Right ventricle myocardium inferior (tissue), 1 donor: ENCODE results near the gene NOS3. TPM values are rescaled to one million over a fixed set of nuclear protein-coding genes. Genes with fewer than 3 reads are reported as not detected.
A peak's percentile ranks its signal among the peaks of the same experiment; 100 is the strongest.

Source experiments
- ATAC-seq: fragments of 200-7000 bp; cut with Tn5 transposase; one replicate; pipeline ENCODE4 v1.9.1; 2020; ENCODE audit warnings: mild to moderate bottlenecking, moderate library complexity
- DNase-seq: peaks from one replicate; pipeline ENCODE4 v3.0.0; 2021; ENCODE audit errors: missing footprints
- intact Hi-C: fragments of 100-400 bp; cut with DNase I; formaldehyde crosslinking; loops from one replicate; pipeline ENCODE4 v1.11.0; 2022
- total RNA-seq: library from RNA; stranded (reverse); fragmentation: NEBNext Ultra II Directional; extraction: Animal tissue kit (Norgen Biotek cat#: 25700); gene quantifications from one replicate; pipeline ENCODE4 v1.2.1, GENCODE V29; 2021
- donor health status: DM: no; HTN: yes; CAD: no; lungs with severe emphysema.

Gene NOS3
- total RNA-seq, 1 donor from 2014 or later = 19.4 TPM

DNA sequence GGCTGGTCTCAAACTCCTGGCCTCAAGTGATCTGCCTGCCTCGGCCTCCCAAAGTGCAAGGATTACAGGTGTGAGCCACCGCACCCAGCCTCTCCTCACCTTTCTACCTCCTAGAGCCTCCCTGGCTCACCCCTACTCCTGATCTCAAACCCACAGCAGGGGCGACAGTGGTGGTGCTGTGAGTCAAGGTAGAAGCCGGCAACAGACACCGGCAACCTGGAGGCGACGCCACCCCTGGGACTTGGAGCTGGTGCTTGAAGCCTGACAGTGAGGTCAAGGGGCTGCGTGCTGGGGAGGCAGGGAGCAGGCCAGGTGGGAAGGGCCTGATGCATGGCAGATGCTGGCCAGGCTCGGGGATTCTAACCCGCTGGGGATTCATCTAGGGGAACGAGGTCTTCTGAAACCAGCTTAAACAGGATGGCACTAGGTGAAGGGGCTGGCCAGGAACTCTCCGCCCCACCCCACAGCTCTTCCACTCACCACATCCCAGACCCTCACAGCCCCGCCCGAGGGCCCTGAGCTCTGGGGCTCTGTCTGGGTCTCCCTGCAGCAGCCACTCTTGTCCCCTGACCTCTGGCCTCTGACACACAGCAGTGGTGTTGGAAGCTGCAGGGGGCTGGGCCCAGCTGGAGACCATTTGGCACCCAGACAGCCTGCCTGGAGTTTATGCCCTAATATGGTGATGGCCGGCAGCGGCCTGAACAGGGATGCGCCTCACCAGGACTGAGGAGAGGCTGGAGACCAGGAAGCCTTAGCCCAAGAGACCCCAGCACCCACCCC is 29.1 kb upstream of the NOS3 start:
- ATAC-seq (no peak), DNase-seq (peak; percentile 54)
- intact Hi-C loops = loop anchor here (2.0 kb wide), 1 partner anchor 61 kb away; no protein-coding TSS in a partner anchor

- DNase-seq (no peak), ATAC-seq (no peak)
- intact Hi-C loops = loop anchor here (2.0 kb wide), 1 partner anchor 61 kb away; no protein-coding TSS in a partner anchor
Measured at GRCh38 chr7:150962290-150962552, 28.6 kb upstream of the NOS3 start.

GRCh38 chr7:150962553-150963399 is 28.0 kb upstream of the NOS3 start:
- ATAC-seq (peak; percentile 49), DNase-seq (peak; percentile 82)
- intact Hi-C loops = loop anchor here (1.0 to 2.0 kb wide), 2 partner anchors 24 to 62 kb away; no protein-coding TSS in a partner anchor

DNA sequence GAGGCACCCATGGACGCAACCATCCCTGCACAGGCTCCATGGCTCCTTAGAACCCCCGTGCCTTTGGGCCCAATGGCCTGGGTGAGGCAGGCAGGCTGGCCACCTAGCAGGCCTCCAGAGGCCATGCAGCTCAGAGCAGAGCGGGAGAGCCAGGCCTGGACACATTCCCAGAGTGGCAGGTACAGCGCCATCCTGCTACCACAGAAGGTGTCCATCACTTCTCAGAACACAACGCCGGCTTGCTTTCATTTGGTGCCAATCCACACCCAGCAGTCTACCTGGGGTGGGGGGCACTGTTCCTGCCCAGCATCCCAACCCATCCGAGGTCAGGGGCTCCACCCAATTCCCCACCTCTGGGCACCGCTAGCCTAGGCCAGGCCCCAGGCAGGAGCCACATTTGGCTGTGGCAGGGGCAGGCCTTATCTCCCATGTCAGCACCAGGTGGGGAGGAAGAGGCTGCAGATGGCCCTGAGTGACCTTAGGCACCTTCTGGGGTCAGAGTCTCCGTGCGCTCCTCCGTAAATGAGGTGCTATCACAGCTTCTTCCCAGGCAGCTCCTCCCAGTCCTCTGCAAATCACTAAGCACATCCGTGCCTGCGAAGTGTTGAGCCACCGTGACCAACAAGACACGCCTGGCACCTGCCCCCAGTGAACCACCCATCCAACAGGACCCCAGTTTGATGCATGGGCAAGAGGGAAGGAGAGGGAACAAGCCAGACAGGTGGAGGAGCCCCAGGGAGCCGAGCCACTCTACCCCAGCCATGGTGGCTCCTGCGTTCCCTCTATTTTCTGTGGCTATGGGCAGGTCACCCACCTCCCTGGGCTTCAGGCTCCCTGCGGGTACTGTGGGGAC is 26.9 kb upstream of the NOS3 start:
- ATAC-seq = no peak
- intact Hi-C loops = loop anchor here (1.0 to 2.0 kb wide), 2 partner anchors 22 to 63 kb away; no protein-coding TSS in a partner anchor
- peak; percentile 57 for DNase-seq

- peak; percentile 81 for ATAC-seq
- intact Hi-C loops = loop anchor here (1.0 kb wide), 1 partner anchor 13 kb away; no protein-coding TSS in a partner anchor
Measured at GRCh38 chr7:150964593-150965111, 26.2 kb upstream of the NOS3 start.

DNA sequence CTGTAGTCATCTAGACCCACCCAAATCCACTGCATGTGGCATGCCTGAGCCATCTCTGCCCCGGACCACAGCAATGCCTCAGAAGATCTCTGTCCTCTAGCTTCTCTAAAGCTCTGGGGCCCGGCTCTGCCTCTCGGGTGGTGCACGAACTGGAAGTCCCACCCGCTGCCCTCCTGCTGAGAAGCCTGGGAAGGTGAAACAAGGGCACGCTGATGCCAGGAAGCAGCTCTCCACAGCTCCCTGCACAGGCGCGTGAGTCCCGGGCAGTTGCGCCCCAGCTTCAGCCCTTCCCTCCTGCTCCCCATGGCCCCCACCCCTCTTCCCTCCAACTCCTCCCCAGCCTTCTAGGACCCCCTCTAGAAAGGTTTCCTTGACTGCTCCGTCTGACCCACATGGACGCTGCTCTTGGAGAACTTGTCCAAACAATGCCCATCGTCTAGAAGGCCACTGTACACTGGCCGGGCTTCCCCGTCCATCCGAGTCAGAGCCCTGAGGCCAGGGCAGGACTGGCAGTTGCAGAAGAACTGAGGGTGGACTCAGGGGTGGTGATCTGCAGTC is 25.5 kb upstream of the NOS3 start:
- intact Hi-C loops = loop anchor here (1.0 kb wide), 1 partner anchor 12 kb away; no protein-coding TSS in a partner anchor
- peak; percentile 64 for DNase-seq
- ATAC-seq = no peak

More at GRCh38 chr7:150964593-150965111, 26.2 kb upstream of the NOS3 start:
- DNase-seq = peak; percentile 89

- DNase-seq (peak; percentile 51), ATAC-seq (peak; percentile 14)
- intact Hi-C loops = no loop called here
Measured at GRCh38 chr7:150966002-150966401, 24.8 kb upstream of the NOS3 start.

GRCh38 chr7:150967349-150967748 is 23.5 kb upstream of the NOS3 start:
- DNase-seq = no peak
- intact Hi-C loops = no loop called here
- no peak for ATAC-seq

DNA sequence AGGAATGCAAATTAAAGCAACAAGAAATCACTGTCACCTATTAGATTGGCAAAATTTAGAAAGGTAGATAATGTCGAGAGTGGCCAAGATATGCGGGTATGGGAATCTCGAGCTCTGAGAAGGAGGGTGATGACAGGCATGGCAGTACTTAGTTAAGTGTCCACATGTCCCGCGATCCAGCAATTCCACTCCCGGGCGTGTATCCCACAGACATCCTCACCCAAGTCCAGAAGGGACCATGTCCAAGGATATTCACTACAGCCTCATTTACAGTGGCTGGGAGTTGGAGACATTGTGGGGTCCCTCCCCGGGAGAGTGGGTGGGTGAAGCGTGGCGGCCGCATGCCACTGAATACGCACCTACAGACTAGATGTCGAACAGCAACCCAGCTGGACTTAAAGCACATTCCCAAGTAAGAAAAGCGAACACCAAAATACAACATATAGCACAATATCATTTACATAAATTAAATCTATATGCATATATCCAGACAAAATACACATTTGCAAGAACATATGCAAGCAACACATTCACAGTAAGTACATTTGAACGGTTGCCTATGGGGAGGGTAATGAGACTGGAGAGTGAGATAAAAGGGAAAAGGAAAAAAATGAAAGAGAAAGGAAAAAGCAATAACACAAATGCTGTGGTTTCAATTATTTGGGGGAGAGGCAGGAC is 22.6 kb upstream of the NOS3 start:
- ATAC-seq (peak; percentile 18), DNase-seq (peak; percentile 70)
- intact Hi-C loops = no loop called here

- peak; percentile 62 for DNase-seq
- ATAC-seq = no peak
- intact Hi-C loops = no loop called here
Measured at GRCh38 chr7:150968734-150969372, 22.0 kb upstream of the NOS3 start.

GRCh38 chr7:150969475-150969874 is 21.3 kb upstream of the NOS3 start:
- intact Hi-C loops = no loop called here
- no peak for ATAC-seq
- DNase-seq = peak; percentile 53

GRCh38 chr7:150970424-150970823 is 20.4 kb upstream of the NOS3 start:
- no peak for ATAC-seq
- intact Hi-C loops = loop anchor here (10.0 kb wide), 1 partner anchor 146 kb away; no protein-coding TSS in a partner anchor
- peak; percentile 55 for DNase-seq

GRCh38 chr7:150971242-150972022 is 19.4 kb upstream of the NOS3 start:
- DNase-seq (peak; percentile 70), ATAC-seq (no peak)
- intact Hi-C loops = loop anchor here (10.0 kb wide), 1 partner anchor 147 kb away; no protein-coding TSS in a partner anchor

GRCh38 chr7:150972023-150972468 is 18.8 kb upstream of the NOS3 start:
- intact Hi-C loops = loop anchor here (10.0 kb wide), 1 partner anchor 147 kb away; no protein-coding TSS in a partner anchor
- ATAC-seq (peak; percentile 73), DNase-seq (peak; percentile 85)

DNA sequence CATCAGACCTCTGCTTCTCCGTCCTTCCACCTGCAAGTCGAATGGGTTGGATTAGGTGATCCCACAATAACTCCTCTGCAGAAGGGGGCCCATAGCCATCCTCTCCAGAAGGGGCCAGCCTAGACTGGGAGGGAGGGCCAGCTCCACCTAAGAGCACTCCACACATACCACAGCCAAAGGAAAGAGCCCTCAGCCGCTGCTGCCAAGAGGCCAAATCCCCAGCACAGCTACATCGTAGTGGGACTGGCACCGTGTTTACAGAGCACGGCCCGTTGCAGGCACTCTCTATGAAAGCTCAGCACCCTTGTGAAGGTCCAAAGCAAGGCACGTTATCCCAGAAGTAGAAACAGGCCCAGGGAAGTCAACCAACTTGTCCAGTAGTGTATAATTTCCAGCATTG is 18.1 kb upstream of the NOS3 start:
- DNase-seq = peak; percentile 67
- intact Hi-C loops = loop anchor here (10.0 kb wide), 1 partner anchor 148 kb away; no protein-coding TSS in a partner anchor
- ATAC-seq = no peak
